ENCODE measurements around the gene VPS41.
A peak's percentile ranks its signal among the peaks of the same experiment; 100 is the strongest.
"Not testable (repeated sequence)": the region's sequence is repeated elsewhere in the genome, so short reads cannot be mapped to it uniquely, and the experiment has no call there.

Gene VPS41

GRCh38 chr7:38908759-38909335, at the start of gene VPS41:
Gene VPS41, minus strand, starts transcription at chr7:38909191. Its CDS starts 17 bp downstream, at chr7:38909174.
- peak; percentile 85 for DNase-seq

GRCh38 chr7:38955892-38956291, 46.9 kb upstream of the VPS41 start:
- DNase-seq: no peak

- DNase-seq: no peak
Measured at GRCh38 chr7:38953971-38954370, 45.0 kb upstream of the VPS41 start.

- DNase-seq: no peak
Measured at GRCh38 chr7:38953227-38953626, 44.2 kb upstream of the VPS41 start.

GRCh38 chr7:38951213-38951612, 42.2 kb upstream of the VPS41 start:
- no peak for DNase-seq

- DNase-seq: no peak
Measured at GRCh38 chr7:38950309-38950708, 41.3 kb upstream of the VPS41 start.

- not testable (repeated sequence) for DNase-seq
Measured at GRCh38 chr7:38947541-38947940, 38.5 kb upstream of the VPS41 start.

GRCh38 chr7:38942431-38943051, 33.5 kb upstream of the VPS41 start:
- no peak for DNase-seq

GRCh38 chr7:38940774-38941173, 31.8 kb upstream of the VPS41 start:
- DNase-seq: no peak

- DNase-seq: no peak
Measured at GRCh38 chr7:38938589-38938988, 29.6 kb upstream of the VPS41 start.

GRCh38 chr7:38938001-38938485, 29.1 kb upstream of the VPS41 start:
- DNase-seq: no peak

- no peak for DNase-seq
Measured at GRCh38 chr7:38936641-38937040, 27.6 kb upstream of the VPS41 start.

- no peak for DNase-seq
Measured at GRCh38 chr7:38934536-38934935, 25.5 kb upstream of the VPS41 start.

GRCh38 chr7:38934051-38934450, 25.1 kb upstream of the VPS41 start:
- DNase-seq: no peak

GRCh38 chr7:38932509-38933168, 23.6 kb upstream of the VPS41 start:
- DNase-seq: peak; percentile 27

GRCh38 chr7:38929460-38930171, 20.6 kb upstream of the VPS41 start:
- no peak for DNase-seq

- no peak for DNase-seq
Measured at GRCh38 chr7:38928506-38928905, 19.5 kb upstream of the VPS41 start.

- no peak for DNase-seq
Measured at GRCh38 chr7:38927751-38928150, 18.8 kb upstream of the VPS41 start.

GRCh38 chr7:38920731-38921130, 11.7 kb upstream of the VPS41 start:
- DNase-seq: no peak

- DNase-seq: no peak
Measured at GRCh38 chr7:38916396-38916795, 7.4 kb upstream of the VPS41 start.

- DNase-seq: no peak
Measured at GRCh38 chr7:38909870-38910269, 879 bp upstream of the VPS41 start.

- DNase-seq: no peak
Measured at GRCh38 chr7:38907766-38908165, 1.2 kb downstream of the VPS41 start.

- DNase-seq: no peak
Measured at GRCh38 chr7:38907066-38907465, 1.9 kb downstream of the VPS41 start.

All from CD4-positive, alpha-beta T cell treated with Interleukin-4 for 4 hours (primary cell).